ENCODE measurements around the gene KRTAP5-8. TPM values are rescaled to one million over a fixed set of nuclear protein-coding genes. Genes with fewer than 3 reads are reported as not detected.
"Not testable (repeated sequence)": the region's sequence is repeated elsewhere in the genome, so short reads cannot be mapped to it uniquely, and the experiment has no call there.

Gene KRTAP5-8
- polyA plus RNA-seq, 1 donor: 1.3 TPM

- DNase-seq: no peak
These were observed 5.3 kb downstream of the KRTAP5-8 start for GRCh38 chr11:71542879-71543777.

GRCh38 chr11:71543866-71544265, 6.0 kb downstream of the KRTAP5-8 start:
- DNase-seq: no peak

- DNase-seq: no peak
These were observed 6.8 kb downstream of the KRTAP5-8 start for GRCh38 chr11:71544525-71545214.

DNA sequence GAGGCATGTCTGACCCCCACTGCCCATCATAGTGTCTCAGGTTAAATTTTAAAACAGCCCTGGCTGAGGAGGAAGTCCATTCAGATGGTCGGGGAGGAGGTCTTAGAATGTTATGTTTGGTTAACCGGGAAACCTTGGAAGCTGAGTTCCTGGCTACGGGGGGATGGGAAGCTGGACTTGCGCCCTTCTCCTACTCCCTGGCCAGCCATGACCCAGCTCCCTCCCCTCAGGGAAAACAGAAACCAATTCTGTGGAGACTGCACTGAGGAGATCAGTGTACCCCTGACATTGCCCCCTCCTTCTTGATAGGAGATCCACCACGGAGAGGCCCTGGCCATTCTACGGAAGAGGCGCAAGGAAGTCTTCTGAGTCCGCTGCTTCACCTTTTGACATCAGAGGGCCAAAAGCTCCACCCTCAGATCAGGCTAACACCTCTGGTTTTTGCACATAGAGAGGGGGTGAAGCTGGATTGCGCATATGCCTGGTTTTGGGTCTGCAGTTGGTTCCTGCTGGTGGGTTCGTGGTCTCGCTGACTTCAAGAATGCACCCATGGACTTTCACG, 7.7 kb downstream of the KRTAP5-8 start:
- DNase-seq: no peak

GRCh38 chr11:71548120-71548519, 10.3 kb downstream of the KRTAP5-8 start, which contains the start of gene KRTAP5-9:
Gene KRTAP5-9, plus strand, starts transcription at chr11:71548420. Its CDS starts 238 bp downstream, at chr11:71548658.
- DNase-seq: no peak

DNA sequence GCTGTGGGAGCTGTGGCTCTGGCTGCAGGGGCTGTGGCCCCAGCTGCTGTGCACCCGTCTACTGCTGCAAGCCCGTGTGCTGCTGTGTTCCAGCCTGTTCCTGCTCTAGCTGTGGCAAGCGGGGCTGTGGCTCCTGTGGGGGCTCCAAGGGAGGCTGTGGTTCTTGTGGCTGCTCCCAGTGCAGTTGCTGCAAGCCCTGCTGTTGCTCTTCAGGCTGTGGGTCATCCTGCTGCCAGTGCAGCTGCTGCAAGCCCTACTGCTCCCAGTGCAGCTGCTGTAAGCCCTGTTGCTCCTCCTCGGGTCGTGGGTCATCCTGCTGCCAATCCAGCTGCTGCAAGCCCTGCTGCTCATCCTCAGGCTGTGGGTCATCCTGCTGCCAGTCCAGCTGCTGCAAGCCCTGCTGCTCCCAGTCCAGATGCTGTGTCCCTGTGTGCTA, 10.9 kb downstream of the KRTAP5-8 start:
- no peak for DNase-seq

DNA sequence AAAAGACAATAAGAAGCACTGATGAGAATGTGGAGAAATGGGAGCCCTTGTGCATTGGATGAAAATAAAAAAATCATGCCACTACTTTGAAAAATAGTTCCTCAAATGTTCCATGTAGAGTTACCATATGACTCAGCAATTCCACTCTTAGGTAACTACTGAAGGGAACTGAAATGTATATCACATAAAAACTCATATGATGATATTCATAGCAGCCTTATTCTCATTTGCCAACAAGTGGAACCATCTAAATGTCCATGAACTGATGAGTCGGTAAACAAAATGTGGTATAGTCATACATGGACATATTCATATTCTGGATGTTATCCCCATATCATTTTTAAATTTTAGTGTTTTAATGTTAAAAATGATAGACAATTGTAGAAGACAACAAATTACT, 13.9 kb downstream of the KRTAP5-8 start:
- DNase-seq: no peak

- no peak for DNase-seq
These were observed 17.2 kb downstream of the KRTAP5-8 start for GRCh38 chr11:71554996-71555395.

GRCh38 chr11:71555508-71555907, 17.7 kb downstream of the KRTAP5-8 start:
- no peak for DNase-seq

- DNase-seq: no peak
These were observed 18.2 kb downstream of the KRTAP5-8 start for GRCh38 chr11:71556018-71556417.

DNA sequence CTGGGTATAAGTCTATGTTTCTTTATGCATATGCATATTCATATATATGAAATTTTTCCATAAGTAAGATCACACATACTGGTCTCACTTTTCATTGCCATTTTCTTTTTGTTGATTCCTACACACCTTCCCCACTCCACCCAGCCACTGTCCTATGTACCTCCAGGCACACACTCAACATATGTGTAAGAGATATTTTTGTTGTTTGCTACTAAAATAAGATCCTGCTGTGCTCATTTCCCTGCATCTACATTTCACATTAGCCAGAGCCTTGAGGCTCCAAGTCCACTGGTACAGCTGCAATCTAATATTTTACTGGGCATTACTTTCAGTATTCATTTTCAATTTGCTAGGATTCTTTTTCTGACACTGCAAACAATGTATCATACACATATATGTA, 19.4 kb downstream of the KRTAP5-8 start:
- no peak for DNase-seq

DNA sequence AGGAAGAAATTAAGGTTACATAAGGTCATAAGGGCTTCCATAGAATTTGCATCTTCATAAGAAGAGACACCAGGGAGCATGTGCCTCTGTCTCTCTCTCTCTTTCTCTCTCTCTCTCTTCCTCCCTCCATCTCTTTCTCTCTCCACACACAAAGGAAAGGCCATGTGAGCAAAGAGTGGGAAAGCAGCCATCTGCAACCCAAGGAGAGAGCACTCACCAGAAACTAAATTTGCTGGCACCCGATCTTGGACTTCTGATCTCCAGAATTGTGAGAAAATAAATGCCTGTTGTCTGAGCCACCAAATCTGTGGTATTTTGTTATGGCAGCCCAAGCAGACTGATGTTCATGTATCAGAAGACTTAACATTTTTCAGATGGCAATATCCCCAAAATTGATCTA, 21.2 kb downstream of the KRTAP5-8 start:
- no peak for DNase-seq

- DNase-seq: no peak
These were observed 24.3 kb downstream of the KRTAP5-8 start for GRCh38 chr11:71562120-71562519.

GRCh38 chr11:71563406-71563805, 25.6 kb downstream of the KRTAP5-8 start:
- no peak for DNase-seq

- no peak for DNase-seq
These were observed 26.6 kb downstream of the KRTAP5-8 start for GRCh38 chr11:71564430-71564829.

- no peak for DNase-seq
These were observed 27.4 kb downstream of the KRTAP5-8 start, which contains the start of gene KRTAP5-10 for GRCh38 chr11:71565263-71565662. Gene KRTAP5-10, plus strand, starts transcription at chr11:71565563. Its CDS starts 25 bp downstream, at chr11:71565588.

DNA sequence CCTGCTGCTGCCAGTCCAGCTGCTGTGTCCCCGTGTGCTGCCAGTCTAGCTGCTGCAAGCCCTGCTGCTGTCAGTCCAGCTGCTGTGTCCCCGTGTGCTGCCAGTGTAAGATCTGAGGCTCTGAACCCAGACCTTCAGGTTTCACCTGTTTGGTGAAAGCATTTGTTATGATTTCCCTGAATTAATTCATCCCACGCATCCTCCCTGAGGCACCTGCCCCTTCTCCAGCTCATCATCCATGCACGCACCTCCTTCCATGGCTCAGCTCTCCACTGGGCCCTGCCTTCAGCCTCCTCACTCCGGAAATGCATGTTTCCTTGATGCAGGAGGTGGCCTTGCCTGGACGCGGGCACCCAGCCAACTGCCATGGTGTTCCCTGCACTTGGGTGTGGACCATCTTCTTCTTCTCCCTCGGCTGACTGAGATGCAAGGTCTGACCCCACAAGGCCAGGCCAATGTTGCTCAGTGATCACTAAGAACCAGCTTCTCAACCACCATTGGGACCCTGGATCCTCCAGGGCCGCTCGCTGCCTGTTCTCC, 28.3 kb downstream of the KRTAP5-8 start:
- DNase-seq: no peak

DNA sequence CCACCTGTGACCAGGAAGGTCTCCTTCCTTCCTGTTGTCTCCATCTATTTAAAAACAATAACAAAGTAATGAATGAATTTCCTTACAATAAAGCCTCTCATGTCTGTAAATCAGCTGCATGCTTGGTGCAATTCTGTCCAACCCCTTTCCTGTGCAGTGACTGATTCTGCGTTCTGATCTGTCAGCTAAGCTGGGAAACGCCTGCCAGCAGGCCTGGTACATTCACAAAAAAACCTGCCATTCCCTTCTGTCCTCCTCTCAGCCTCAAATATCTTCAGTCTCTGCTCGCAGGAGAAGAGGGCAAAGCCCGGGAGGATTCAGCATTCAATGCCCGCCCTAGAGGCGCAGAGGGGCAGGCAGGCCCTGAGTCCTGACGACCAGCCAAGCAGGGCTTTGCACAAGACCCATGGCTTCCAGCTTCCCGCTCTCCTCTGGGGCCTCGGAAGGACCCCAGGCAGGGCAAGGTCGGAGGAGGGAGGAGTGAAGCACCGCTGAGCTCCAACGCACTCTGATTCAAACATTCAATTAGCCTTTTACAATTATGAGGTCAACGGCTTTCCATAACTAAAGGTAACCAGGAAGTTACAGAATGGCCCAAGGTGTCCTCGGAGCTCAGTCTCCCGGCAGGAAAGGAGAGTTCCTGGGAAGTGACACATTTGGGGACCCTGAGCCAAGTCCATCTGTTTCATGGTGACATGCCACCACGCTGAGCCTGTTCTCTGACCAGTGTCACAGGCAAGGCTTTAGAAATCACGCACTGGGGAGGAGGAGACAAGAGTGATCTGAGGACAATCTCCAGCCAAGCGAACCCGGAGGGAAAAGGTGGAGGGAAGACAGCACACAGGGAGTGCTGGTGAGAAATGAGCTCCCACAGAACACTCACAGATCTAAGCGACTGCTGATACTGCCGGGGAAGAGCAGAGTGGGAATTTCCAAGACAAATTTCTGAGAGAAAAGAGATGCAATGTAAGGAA, 29.1 kb downstream of the KRTAP5-8 start:
- DNase-seq: not testable (repeated sequence)

GRCh38 chr11:71567633-71568032, 29.8 kb downstream of the KRTAP5-8 start:
- not testable (repeated sequence) for DNase-seq

GRCh38 chr11:71568704-71569349, 31.0 kb downstream of the KRTAP5-8 start:
- DNase-seq: no peak
